ENCODE results near the gene TEAD1. TPM values are rescaled to one million over a fixed set of nuclear protein-coding genes. Genes with fewer than 3 reads are reported as not detected.

The TEAD1 gene
- total and polyA plus RNA-seq, 2 experiments from 2014 or later, result 24.5 to 103 TPM

- peaks cover 100% of the 10 kb centered on the region for H3K79me2 ChIP-seq (replicated peaks; ENCODE audit: insufficient read depth)
- no peak overlapping the region for H2AFZ ChIP-seq
- DNase-seq (ENCODE audit: low spot score) (no peak), ATAC-seq (no peak)
- peaks cover 86% of the 10 kb centered on the region for H4K20me1 ChIP-seq (replicated peaks; ENCODE audit: insufficient read depth)
- Mint-ChIP-seq H3K27ac (no peak overlapping the region), H3K9me3 (no peaks in the 10 kb centered on the region; the same call in 2 of the 3 replicates), H3K36me3 (ENCODE audit: low read depth) (no peaks in the 10 kb centered on the region), H3K4me3 (no peak overlapping the region), H3K27me3 (ENCODE audit: insufficient read depth, low read depth, poor library complexity) (peaks cover 19% of the 10 kb centered on the region), H3K4me1 (peaks cover 93% of the 10 kb centered on the region)
- no peak overlapping the region for H3K27ac ChIP-seq (ENCODE audit: low read depth)
- H3K27me3 ChIP-seq (ENCODE audit: insufficient read depth), result peaks cover 24% of the 10 kb centered on the region
- H3F3A ChIP-seq (replicated peaks; ENCODE audit: low read depth), result no peaks in the 10 kb centered on the region
- no peaks in the 10 kb centered on the region for H3K36me3 ChIP-seq (ENCODE audit: insufficient read depth)
- TF ChIP-seq REST (IDR thresholded peaks at IDR 0.05; ENCODE audit: unreplicated experiment), result no peak
- no peak for TF ChIP-seq ZNF114 (CRISPR knock-in tag; IDR thresholded peaks at IDR 0.05)
- no peak for TF ChIP-seq EZH2phosphoT487 (IDR thresholded peaks at IDR 0.05; ENCODE audit: unreplicated experiment)
- TF ChIP-seq CTCF (conservative IDR thresholded peaks at IDR 0.05; ENCODE audit: low read depth in 2 of 2), result no peak
- no peak for TF ChIP-seq STAT1 (IDR thresholded peaks at IDR 0.05; ENCODE audit: unreplicated experiment)
- H3K4me2 ChIP-seq, result no peak overlapping the region; the same call in 1 of the 2 replicates
- H3K9me2 ChIP-seq (ENCODE audit: insufficient read depth), result no peaks in the 10 kb centered on the region
- H3K4me1 ChIP-seq (ENCODE audit: insufficient read depth), result peaks cover 93% of the 10 kb centered on the region
- H3K4me3 ChIP-seq, result no peak overlapping the region
Measured at GRCh38 chr11:12690663-12691062, 16.4 kb downstream of the TEAD1 start.

- Histone ChIP-seq H3K4me2 (no peak overlapping the region; the same call in 1 of the 2 replicates), H3K36me3 (ENCODE audit: insufficient read depth) (no peaks in the 10 kb centered on the region), H4K20me1 (replicated peaks; ENCODE audit: insufficient read depth) (peaks cover 87% of the 10 kb centered on the region), H3K9me2 (ENCODE audit: insufficient read depth) (no peaks in the 10 kb centered on the region), H3K79me2 (replicated peaks; ENCODE audit: insufficient read depth) (peaks cover 100% of the 10 kb centered on the region), H2AFZ (no peak overlapping the region), H3K4me3 (no peak overlapping the region), H3K4me1 (ENCODE audit: insufficient read depth) (peaks cover 93% of the 10 kb centered on the region), H3K27ac (ENCODE audit: low read depth) (no peak overlapping the region), H3K27me3 (ENCODE audit: insufficient read depth) (peaks cover 16% of the 10 kb centered on the region), H3F3A (replicated peaks; ENCODE audit: low read depth) (no peaks in the 10 kb centered on the region)
- peaks cover 94% of the 10 kb centered on the region for H3K4me1 Mint-ChIP-seq
- no peak overlapping the region for H3K27ac Mint-ChIP-seq
- H3K27me3 Mint-ChIP-seq (ENCODE audit: insufficient read depth, low read depth, poor library complexity), result peaks cover 16% of the 10 kb centered on the region
- TF ChIP-seq ZNF331 (CRISPR knock-in tag; IDR thresholded peaks at IDR 0.05; ENCODE audit: low read depth), result no peak
- TF ChIP-seq JUNB (IDR thresholded peaks at IDR 0.05; ENCODE audit: unreplicated experiment), result no peak
- TF ChIP-seq CREB1 (CRISPR knock-in tag; IDR thresholded peaks at IDR 0.05; ENCODE audit: low read depth), result no peak
- TF ChIP-seq, protein P1, sequence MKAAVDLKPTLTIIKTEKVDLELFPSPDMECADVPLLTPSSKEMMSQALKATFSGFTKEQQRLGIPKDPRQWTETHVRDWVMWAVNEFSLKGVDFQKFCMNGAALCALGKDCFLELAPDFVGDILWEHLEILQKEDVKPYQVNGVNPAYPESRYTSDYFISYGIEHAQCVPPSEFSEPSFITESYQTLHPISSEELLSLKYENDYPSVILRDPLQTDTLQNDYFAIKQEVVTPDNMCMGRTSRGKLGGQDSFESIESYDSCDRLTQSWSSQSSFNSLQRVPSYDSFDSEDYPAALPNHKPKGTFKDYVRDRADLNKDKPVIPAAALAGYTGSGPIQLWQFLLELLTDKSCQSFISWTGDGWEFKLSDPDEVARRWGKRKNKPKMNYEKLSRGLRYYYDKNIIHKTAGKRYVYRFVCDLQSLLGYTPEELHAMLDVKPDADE (IDR thresholded peaks at IDR 0.05), result no peak
- no peak for TF ChIP-seq POLR2AphosphoS5 (IDR thresholded peaks at IDR 0.05; ENCODE audit: low read depth)
- TF ChIP-seq EZH2phosphoT487 (IDR thresholded peaks at IDR 0.05; ENCODE audit: unreplicated experiment), result no peak
- ATAC-seq, result no peak
- no peak for DNase-seq (ENCODE audit: low spot score)
- H3K36me3 Mint-ChIP-seq (ENCODE audit: low read depth), result no peaks in the 10 kb centered on the region
- H3K9me3 Mint-ChIP-seq, result no peaks in the 10 kb centered on the region; the same call in 2 of the 3 replicates
- no peak overlapping the region for H3K4me3 Mint-ChIP-seq
Measured at GRCh38 chr11:12691473-12691872, 17.3 kb downstream of the TEAD1 start.
